Ishikawa (cell line): ENCODE results near the gene SLC9B1.

Source experiments
- CEBPB ChIP-seq: IDR thresholded peaks from 2 replicates; pipeline ENCODE4 v1.6.1; 2012
- CREB1 ChIP-seq: IDR thresholded peaks from 2 replicates; pipeline ENCODE4 v1.6.1; 2012; ENCODE audit warnings: low read depth
- EGR1 ChIP-seq: IDR thresholded peaks from 2 replicates; pipeline ENCODE4 v1.6.1; 2012
- EP300 ChIP-seq: IDR thresholded peaks from 2 replicates; pipeline ENCODE4 v1.6.1; 2012; ENCODE audit warnings: borderline replicate concordance
- FOXM1 ChIP-seq: IDR thresholded peaks from 2 replicates; pipeline ENCODE4 v1.6.1; 2012; ENCODE audit warnings: low read depth, borderline replicate concordance
- MAX ChIP-seq: IDR thresholded peaks from 2 replicates; pipeline ENCODE4 v1.6.1; 2012
- NFIC ChIP-seq: IDR thresholded peaks from 2 replicates; pipeline ENCODE4 v1.6.1; 2012
- RAD21 ChIP-seq: IDR thresholded peaks from 2 replicates; pipeline ENCODE4 v1.6.1; 2012; ENCODE audit warnings: low read depth
- REST ChIP-seq: IDR thresholded peaks from 2 replicates; pipeline ENCODE4 v1.6.1; 2012; ENCODE audit warnings: low read depth, mild to moderate bottlenecking
- TAF1 ChIP-seq: IDR thresholded peaks from 2 replicates; pipeline ENCODE4 v1.6.1; 2012; ENCODE audit warnings: low read depth, mild to moderate bottlenecking
- TCF12 ChIP-seq: IDR thresholded peaks from 2 replicates; pipeline ENCODE4 v1.6.1; 2012; ENCODE audit warnings: low read depth
- TEAD4 ChIP-seq: IDR thresholded peaks from 2 replicates; pipeline ENCODE4 v1.6.1; 2012
- USF1 ChIP-seq: IDR thresholded peaks from 2 replicates; pipeline ENCODE4 v1.6.1; 2012
- YY1 ChIP-seq: IDR thresholded peaks from 2 replicates; pipeline ENCODE4 v1.6.1; 2012; ENCODE audit warnings: low read depth
- ZBTB7A ChIP-seq: IDR thresholded peaks from 2 replicates; pipeline ENCODE4 v1.6.1; 2012; ENCODE audit warnings: low read depth

The SLC9B1 gene

GRCh38 chr4:102994803-102995202 lies 24.7 kb downstream of the SLC9B1 start:
- TF ChIP-seq MAX, result no peak

GRCh38 chr4:102988429-102989020 lies 31.0 kb downstream of the SLC9B1 start:
- TF ChIP-seq EP300 (no peak), USF1 (no peak), CREB1 (no peak)

- TF ChIP-seq FOXM1 (no peak), REST (no peak), TAF1 (no peak), EGR1 (no peak), CEBPB (no peak), RAD21 (no peak), NFIC (no peak), TCF12 (no peak), USF1 (no peak), MAX (no peak)
Observed at GRCh38 chr4:102981005-102981404, 38.5 kb downstream of the SLC9B1 start.

GRCh38 chr4:102959496-102959895 lies 60.0 kb downstream of the SLC9B1 start:
- no peak for TF ChIP-seq TCF12

- TF ChIP-seq EGR1 (no peak), TAF1 (no peak)
Observed at GRCh38 chr4:102945066-102945465, 74.4 kb downstream of the SLC9B1 start.

- TF ChIP-seq RAD21 (no peak), EGR1 (no peak), EP300 (no peak), ZBTB7A (no peak)
Observed at GRCh38 chr4:102935716-102936115, 83.8 kb downstream of the SLC9B1 start.

GRCh38 chr4:102918859-102919258 lies 100.6 kb downstream of the SLC9B1 start:
- TF ChIP-seq YY1, result no peak
- TF ChIP-seq FOXM1, result no peak
- TF ChIP-seq ZBTB7A, result no peak
- no peak for TF ChIP-seq REST
- no peak for TF ChIP-seq TCF12
- no peak for TF ChIP-seq EP300
- TF ChIP-seq EGR1, result no peak
- no peak for TF ChIP-seq TEAD4
- TF ChIP-seq CEBPB, result no peak
- no peak for TF ChIP-seq NFIC

GRCh38 chr4:102901804-102902203 lies 117.7 kb downstream of the SLC9B1 start:
- TF ChIP-seq REST (no peak), TEAD4 (no peak), YY1 (no peak), EGR1 (no peak), TCF12 (no peak), TAF1 (no peak), USF1 (no peak), ZBTB7A (no peak), CEBPB (no peak), FOXM1 (no peak), CREB1 (no peak), NFIC (no peak), MAX (no peak), RAD21 (no peak), EP300 (no peak)
